ENCODE data around the gene NYAP2.

Gene NYAP2

GRCh38 chr2:225399504-225399903, at the start of gene NYAP2:
NYAP2 (plus strand) TSS chr2:225399710; CDS start chr2:225408881, 9,171 bp downstream.
- DNase-seq (ENCODE audit: low spot score) = no peak

DNA sequence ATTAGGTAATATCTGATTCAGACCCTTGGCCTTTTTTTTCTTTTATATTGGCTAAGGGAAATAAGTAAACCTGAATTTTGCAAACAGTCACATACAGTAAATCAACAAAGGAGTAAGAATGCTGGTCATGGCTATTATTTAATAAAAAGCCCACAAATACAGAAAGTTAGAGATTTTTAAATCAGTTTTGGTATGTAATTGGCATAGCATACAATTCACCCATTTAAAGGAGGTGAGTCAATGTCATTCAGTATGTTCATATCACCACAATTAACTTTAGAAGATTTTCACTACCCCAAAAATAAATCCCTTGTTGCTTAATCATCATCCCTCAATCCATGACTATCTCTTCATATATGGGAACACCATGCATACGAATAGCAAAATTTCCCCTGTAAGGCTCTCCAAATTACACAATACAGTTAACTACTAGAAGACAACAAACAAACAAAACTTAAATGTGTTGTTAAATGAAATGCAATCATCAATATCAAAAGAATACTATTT, 45.9 kb upstream of the NYAP2 start:
- DNase-seq (ENCODE audit: low spot score) = no peak

- DNase-seq (ENCODE audit: low spot score) = no peak
Measured at GRCh38 chr2:225354281-225354774, 45.2 kb upstream of the NYAP2 start.

GRCh38 chr2:225355788-225356187, 43.7 kb upstream of the NYAP2 start:
- no peak for DNase-seq (ENCODE audit: low spot score)

GRCh38 chr2:225366731-225367130, 32.8 kb upstream of the NYAP2 start:
- DNase-seq (ENCODE audit: low spot score) = no peak

DNA sequence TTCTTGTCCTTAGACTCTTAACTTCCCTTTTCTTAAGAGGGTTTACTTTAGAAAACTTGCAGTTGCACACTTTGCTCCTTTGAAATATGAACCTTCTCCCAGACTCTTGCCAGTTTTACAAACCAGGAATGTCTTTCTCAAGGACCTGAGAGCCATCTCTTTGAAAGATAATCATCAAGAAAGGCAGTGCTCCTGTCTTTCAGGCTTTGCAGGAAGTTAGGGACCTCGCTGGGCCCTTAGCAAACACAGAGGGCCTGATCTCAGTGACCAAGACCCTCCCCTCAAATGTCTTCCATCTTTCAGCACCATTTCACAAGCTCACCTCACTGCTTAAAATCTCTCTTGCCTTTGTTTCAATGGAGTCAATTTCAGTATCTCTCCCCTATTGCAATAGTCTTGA, 32.0 kb upstream of the NYAP2 start:
- no peak for DNase-seq (ENCODE audit: low spot score)

GRCh38 chr2:225378984-225379383, 20.5 kb upstream of the NYAP2 start:
- no peak for DNase-seq (ENCODE audit: low spot score)

GRCh38 chr2:225379856-225380255, 19.7 kb upstream of the NYAP2 start:
- no peak for DNase-seq (ENCODE audit: low spot score)

- no peak for DNase-seq (ENCODE audit: low spot score)
Measured at GRCh38 chr2:225381609-225382008, 17.9 kb upstream of the NYAP2 start.

DNA sequence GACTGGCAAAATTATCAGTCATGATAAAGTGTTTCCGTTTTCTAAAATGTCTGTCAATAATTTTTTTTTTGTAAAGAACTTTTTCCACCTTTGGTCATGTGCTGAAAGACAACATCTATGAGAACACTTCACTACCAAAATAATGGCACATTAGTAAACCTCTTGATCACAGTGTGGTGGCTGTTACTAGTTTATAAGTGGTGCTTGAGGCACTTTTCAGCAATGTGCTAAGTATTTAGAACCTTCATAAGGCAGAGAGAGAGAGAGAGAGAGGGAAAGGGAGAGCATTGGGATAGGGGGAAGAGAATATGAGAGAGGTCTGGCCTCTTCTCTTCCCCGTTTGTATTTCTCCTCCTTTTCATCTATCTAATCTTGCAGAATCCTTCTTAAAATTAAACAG, 1.1 kb upstream of the NYAP2 start:
- no peak for DNase-seq (ENCODE audit: low spot score)

GRCh38 chr2:225400060-225400511, 576 bp downstream of the NYAP2 start:
- peak; percentile 12 for DNase-seq (ENCODE audit: low spot score)

DNA sequence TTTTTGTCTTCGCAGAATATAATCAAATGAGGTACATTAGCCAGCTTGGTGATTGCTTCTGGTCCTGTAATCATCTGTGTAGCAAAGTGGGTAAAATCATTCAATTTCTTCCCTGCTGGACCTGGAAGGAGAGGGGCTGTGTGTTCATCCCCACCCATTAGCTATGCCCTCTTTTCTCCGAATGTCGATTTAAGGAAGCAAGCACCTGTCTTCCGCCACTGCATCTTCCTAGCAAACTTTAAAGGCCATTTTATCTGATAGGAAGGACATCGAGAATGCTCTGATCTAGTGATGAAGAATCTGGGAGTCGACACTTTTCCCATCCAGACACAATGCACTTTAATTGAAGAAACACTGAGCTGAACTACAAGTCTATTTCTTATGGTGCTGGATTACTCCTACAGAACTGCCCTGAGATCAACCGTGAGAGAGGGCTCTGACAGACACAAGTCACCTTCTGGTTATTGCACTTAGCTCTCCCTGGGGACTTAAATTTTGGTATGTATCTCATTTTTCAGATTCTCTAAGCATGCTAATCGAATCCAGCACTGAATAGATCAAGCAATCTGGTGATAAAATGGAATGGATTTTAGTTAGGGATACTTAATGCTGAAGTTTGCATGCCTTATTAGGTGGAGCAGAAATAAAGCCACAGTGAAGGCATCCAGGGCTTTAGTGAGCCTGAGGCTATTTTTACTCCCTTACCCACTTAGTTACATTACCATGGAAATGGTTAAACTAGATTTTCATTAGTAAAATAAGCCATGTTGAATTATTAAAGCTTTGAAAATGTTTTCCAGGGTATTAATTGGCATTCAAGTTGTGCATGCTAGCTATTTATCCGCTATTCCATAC, 1.3 kb downstream of the NYAP2 start:
- no peak for DNase-seq (ENCODE audit: low spot score)

DNA sequence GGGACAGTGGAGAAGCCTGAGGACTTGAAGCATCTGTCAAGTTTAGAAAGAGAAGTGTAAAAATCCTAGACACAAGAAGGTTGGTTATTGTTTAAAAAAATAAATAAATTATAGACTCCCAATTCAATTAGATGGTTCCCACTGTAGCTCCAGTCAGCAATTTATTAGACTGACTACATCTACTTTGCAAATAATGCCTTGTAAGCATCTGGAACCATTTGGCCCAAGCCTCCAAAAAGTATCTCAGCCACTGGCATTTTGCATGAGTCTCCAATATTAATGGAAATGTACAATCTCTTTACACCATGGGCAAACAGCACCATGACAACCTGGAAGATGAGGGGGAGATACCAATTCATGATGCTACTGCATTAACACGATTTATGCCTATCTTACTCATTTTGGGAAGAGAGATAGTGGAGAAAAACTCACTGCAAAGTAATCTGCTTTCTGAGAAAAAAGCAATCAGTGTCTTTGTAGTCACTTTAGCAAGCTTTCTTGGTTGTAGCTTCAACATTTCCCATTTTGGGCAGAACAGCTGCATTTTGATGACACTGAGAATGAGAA, 2.8 kb downstream of the NYAP2 start:
- no peak for DNase-seq (ENCODE audit: low spot score)

DNA sequence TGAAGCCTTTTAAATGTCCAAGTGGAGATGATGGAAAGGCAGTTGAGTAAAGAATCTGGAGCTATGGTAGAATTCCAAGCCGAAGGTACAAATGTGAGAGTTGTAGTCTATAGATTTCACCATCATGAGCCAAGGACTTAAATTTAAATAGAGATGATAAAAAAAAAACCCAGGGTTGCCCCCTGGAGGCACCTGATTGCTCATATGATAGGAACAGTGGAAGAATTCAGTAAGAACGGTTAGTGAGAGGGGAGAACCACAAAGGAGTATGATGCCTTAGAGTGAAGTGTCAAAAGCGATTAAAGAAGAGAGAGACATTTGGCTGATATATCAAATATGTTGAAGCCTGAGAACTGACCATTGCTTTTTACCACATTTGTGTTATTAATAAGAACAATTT, 11.9 kb downstream of the NYAP2 start:
- no peak for DNase-seq (ENCODE audit: low spot score)

DNA sequence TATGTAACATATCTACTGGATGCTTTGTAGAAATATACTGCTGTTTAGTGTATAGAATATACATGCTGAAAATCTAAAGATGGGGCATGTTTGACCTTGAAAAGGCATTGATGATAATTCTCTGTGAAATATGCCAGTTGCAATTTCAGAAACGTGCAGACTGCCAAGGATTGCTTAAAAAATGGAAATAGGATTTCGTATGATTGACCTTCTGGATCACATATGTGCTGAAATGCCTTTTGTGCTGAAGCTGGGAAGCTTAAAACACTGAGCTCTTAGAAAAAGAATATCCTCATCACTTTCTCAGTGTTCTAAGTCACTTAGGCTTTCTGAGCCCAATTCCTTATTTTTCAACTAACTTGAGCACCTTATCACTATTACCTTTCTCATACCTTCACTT, 14.3 kb downstream of the NYAP2 start:
- DNase-seq (ENCODE audit: low spot score) = no peak

- DNase-seq (ENCODE audit: low spot score) = no peak
Measured at GRCh38 chr2:225414902-225415301, 15.4 kb downstream of the NYAP2 start.

GRCh38 chr2:225415341-225415740, 15.8 kb downstream of the NYAP2 start:
- no peak for DNase-seq (ENCODE audit: low spot score)

GRCh38 chr2:225415792-225416191, 16.3 kb downstream of the NYAP2 start:
- DNase-seq (ENCODE audit: low spot score) = no peak

GRCh38 chr2:225416616-225417367, 17.3 kb downstream of the NYAP2 start:
- no peak for DNase-seq (ENCODE audit: low spot score)

GRCh38 chr2:225419033-225419432, 19.5 kb downstream of the NYAP2 start:
- no peak for DNase-seq (ENCODE audit: low spot score)

GRCh38 chr2:225422145-225422544, 22.6 kb downstream of the NYAP2 start:
- no peak for DNase-seq (ENCODE audit: low spot score)

- no peak for DNase-seq (ENCODE audit: low spot score)
Measured at GRCh38 chr2:225425284-225425683, 25.8 kb downstream of the NYAP2 start.

DNA sequence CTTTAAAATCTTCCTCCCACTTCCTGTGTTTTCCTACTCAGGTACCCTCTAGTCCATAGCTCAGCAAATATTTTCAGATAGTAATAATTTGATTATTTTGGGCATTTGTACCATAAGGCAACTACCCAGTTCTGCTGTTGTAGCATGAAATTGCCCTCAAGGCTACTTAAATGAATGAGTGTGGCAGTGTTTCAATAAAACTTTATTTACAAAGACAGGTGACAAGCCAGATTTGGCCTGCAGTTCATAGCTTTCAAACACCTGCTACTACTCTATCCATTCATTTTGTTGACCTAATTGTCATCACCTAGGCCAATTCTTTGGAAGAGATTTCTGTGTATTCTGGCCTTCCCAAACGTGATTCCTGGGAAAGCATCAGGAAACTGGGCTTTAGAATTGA, 28.9 kb downstream of the NYAP2 start:
- DNase-seq (ENCODE audit: low spot score) = no peak
